GM18951 (cell line): ENCODE measurements around the gene MAFG.
"Not testable (repeated sequence)": the region's sequence is repeated elsewhere in the genome, so short reads cannot be mapped to it uniquely, and the experiment has no call there.

Source experiments
- POLR2A ChIP-seq: IDR thresholded peaks from 4 replicates; pipeline ENCODE4 v1.6.1; 2011; ENCODE audit warnings: mild to moderate bottlenecking; ENCODE audit not compliant: insufficient read length, insufficient read depth; ENCODE audit errors: extremely low read depth
- in situ Hi-C: fragments of 300-500 bp; cut with MboI; formaldehyde crosslinking; loops from one replicate; pipeline ENCODE4 v1.12.0; 2022; ENCODE audit warnings: low sequenced_read_pairs, mixed read lengths, inconsistent platforms; ENCODE audit not compliant: unreplicated experiment

MAFG gene

DNA sequence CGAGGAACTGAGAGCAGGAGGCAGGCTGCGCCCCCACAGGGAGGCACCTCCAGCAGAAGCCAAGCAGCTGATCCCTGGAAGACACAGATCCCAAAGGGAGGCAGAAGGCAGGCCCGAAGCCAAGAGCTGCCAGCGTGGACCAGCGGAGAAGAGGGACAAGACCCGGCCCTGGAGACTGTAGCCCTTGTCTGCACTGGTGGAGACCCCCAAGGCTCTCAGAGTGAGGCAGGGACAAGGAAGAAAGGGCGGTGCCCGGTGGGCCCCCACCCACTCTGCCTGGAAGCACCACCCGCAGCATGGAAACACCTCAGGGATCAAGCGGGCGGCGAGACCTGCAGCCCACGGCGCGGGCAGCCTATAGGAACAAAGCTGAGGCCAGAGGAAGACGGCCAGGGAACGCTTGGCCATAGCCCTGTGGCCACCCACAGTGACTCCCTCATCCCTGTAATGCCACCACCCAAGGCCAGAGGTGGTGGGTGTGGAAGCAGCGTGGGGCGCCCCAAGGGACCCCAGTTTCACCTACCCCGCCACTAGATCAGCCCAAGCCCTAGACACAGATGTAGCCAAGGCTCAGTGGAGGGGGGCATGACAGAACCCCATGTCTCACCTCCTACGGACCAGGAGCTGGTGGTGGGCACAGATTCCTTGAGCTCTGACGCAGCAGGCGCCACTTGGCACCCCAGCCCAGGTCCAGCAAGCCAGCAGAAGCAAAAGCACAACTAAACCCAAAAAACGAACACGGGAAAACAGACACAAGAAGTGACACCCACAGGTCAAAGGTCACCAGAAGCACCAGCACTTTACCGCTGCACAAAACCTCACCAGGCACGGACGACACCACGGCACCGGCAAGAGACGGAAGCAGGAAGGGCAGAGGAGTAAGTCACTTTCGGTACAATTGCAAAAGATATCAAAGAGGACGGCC, 6.7 kb downstream of the MAFG start:
- TF ChIP-seq POLR2A = no peak
- in situ Hi-C loops = no loop called here

GRCh38 chr17:81918832-81919545, 8.5 kb downstream of the MAFG start:
- no peak for TF ChIP-seq POLR2A
- in situ Hi-C loops = no loop called here

DNA sequence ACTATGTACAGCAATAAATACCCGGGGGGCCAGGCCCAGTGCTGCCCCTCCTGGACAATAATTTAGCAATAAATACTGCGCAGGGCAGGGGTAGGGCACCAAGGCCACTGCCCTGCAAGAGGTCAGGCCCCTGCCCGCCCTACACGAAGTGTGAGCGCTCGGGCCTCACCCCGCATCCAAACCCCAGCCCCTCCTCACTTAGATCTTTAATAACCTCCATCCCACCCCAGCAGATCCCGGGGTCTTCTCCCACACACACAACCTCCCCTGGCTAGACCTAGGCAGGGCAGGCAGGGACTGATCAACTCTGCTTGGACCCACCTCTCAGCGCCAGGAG, 9.2 kb downstream of the MAFG start:
- in situ Hi-C loops = not testable (repeated sequence)

DNA sequence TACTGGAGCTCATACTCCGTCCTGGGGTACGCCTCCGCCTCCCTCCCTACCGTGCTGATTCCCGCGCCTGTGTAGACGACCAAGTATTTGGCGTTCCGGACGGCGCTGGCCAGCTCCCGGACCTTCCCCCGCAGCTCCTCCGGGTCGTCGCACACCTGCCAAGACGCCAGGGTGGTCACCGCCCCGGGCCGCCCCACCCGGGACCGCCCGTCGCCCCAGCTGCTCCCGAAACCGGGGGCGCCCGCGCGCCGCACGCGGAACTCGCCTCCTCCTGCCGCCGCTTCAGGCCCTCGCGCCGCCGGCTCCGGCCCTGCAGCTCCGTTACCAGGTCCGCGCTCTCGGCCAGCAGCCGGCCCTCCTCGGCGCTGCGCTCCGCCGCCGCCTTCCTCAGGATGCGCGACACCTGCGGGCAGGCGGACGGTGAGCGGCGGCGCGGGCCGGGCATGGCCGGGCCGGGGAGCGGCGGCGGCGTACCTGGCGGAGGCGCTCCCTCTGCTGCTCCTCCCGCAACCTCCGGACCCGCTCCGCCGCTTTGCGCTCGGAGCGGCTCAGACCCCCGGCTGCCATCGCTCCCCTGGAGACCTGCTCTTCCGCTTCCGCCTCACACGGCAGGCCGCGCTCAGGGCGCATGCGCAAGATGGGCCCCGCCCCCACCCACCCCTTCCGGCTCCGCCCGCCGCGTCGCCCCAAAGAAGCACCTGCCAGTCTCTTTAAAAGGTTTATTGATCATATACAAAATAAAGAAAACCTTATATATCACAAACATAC, 9.8 kb downstream of the MAFG start, which contains the start of gene SIRT7:
Gene SIRT7 (minus strand): TSS at position 612 of the 768 bp plus-strand sequence. CDS start 45 bp downstream, at position 567.
- in situ Hi-C loops = no loop called here

DNA sequence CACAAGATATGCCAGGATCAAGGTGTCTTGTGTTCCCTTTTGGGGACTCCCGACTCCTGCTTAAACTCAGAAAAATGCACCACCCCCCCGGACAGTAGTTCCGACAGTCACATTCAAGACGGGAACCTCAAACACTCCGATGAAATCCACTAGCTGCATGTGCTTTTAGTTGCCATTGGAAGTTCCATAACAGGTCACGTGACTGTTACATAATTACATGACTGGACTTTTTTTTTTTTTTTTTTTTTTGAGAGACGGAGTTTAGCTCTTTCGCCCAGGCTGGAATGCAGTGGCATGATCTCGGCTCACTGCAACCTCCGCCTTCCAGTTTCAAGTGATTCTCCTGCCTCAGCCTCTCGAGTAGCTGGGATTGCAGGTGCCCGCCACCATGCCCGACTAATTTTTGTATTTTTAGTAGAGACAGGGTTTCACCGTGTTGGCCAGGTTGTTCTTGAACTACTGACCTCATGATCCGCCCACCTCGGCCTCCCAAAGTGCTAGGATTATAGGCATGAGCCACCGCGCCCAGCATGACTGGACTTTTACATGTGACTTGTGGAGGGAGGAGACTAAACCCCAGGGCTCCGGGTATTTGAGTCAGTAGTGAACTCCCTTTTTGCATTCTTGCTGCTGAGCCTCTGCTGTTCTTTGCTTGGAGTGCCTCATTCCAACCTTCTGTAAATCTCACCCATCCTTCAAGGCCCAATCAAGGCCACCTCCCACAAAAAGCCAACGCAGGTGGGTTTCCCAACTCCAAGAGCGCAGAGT, 11.1 kb downstream of the MAFG start:
- no peak for TF ChIP-seq POLR2A
- in situ Hi-C loops = no loop called here

More for the DNA sequence above, 9.8 kb downstream of the MAFG start, which contains the start of gene SIRT7:
- peak; percentile 94 for TF ChIP-seq POLR2A

DNA sequence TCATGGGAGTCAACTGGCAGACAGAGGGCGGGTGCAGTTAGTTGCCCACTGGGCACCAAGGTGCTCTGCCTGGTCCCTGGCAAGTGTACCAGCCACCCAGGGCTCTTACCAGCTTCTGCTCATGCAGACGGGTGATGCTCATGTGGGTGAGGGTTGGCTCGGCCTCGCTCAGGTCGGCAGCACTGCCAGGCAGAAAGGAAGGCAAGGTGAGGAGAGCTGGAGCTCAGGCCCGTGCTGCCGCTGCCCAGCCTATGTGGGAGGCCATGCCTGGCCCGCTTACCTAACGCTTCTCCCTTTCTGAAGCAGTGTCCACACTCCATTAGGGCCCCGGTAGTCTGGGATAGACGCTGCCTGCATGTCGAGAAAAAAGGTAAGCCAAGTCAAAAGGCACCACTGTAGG, 12.2 kb downstream of the MAFG start:
- in situ Hi-C loops = no loop called here
- TF ChIP-seq POLR2A = no peak

GRCh38 chr17:81914103-81914850, 13.3 kb downstream of the MAFG start:
- in situ Hi-C loops = no loop called here
- no peak for TF ChIP-seq POLR2A

- TF ChIP-seq POLR2A = no peak
- in situ Hi-C loops = no loop called here
These were observed 14.0 kb downstream of the MAFG start for GRCh38 chr17:81913394-81914102.

DNA sequence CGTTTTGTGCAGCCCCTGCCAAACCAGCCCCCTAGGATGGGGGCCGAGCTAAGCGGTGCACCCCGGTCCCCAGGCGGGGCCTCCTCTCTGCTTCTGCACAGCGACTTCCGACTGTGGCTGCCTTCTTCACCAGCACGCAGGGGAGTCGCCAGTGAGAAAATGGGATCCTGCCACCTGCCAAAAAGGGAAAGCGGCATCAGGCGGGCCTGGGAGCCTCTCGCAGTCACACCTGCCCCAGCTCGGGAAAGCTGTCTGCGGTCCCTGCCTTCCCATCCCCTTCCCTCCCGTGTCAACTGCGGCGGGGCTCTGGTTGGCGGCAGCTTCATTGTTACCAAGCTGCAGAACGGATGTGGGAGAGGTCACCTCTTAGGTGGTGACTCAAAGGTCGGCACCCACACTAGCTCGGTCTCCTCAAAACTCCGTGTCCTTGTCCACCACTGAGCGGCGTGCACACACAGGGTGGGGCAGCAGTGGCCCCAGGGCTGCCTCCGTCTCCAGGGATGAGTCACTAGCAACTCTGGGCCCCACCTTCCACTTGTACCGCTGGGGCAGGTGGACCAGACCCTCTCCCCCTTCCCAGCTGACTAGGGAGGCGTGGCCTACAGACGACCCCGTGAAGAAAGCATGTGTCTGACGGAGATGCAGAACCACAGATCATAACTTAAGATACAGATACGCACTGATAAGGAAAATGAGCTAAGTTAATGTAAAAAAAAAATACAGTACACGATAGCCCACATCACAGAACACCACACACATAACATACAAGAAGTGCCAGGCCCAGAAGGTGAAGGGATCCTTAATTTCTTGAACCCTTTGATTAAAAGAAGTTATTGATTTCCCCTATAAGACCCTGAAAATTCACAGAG, 14.9 kb downstream of the MAFG start:
- TF ChIP-seq POLR2A = no peak
- in situ Hi-C loops = no loop called here

DNA sequence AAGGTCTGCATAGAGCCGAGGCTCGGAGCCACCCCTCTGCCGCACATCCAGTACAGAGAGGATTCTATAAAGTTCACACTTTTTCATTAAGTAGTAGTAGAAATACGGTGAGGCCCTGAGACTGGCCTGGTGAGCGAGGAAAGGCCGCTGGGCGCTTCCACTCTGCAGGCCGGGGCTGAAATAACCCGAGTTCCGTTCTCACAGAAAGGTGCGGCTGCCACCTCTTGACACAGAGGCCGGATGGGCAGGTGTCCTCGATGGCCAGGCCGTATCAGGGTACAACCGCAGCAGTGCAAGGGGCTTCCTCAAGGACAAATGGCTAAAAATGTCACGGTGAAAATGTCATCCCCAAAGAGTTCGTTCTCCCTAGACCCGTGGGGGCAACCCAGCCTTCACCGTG, 15.6 kb downstream of the MAFG start:
- in situ Hi-C loops = no loop called here
- no peak for TF ChIP-seq POLR2A
